A204.1 (cell line): ENCODE measurements around the gene PRPF18.

Experiments
- FAIRE-seq: peaks from 2 replicates; lab custom pipeline; 2012; peaks lifted over from hg19 to GRCh38; lab: Jason Lieb, UNC

PRPF18 gene

GRCh38 chr10:13643016-13643415 is 56.3 kb downstream of the PRPF18 start:
- FAIRE-seq = no peak

GRCh38 chr10:13644866-13645265 is 58.1 kb downstream of the PRPF18 start:
- FAIRE-seq = no peak

GRCh38 chr10:13648425-13648824 is 61.7 kb downstream of the PRPF18 start:
- no peak for FAIRE-seq

- no peak for FAIRE-seq
These were observed 63.2 kb downstream of the PRPF18 start for GRCh38 chr10:13649844-13650520.

GRCh38 chr10:13650961-13651360 is 64.2 kb downstream of the PRPF18 start:
- FAIRE-seq = no peak

- no peak for FAIRE-seq
These were observed 65.4 kb downstream of the PRPF18 start for GRCh38 chr10:13651969-13652720.

GRCh38 chr10:13652860-13653259 is 66.1 kb downstream of the PRPF18 start:
- FAIRE-seq = no peak

- FAIRE-seq = no peak
These were observed 67.5 kb downstream of the PRPF18 start for GRCh38 chr10:13654118-13654830.

- no peak for FAIRE-seq
These were observed 68.1 kb downstream of the PRPF18 start for GRCh38 chr10:13654846-13655245.

GRCh38 chr10:13656337-13657100 is 69.8 kb downstream of the PRPF18 start:
- FAIRE-seq = no peak

GRCh38 chr10:13657101-13657680 is 70.4 kb downstream of the PRPF18 start:
- FAIRE-seq = no peak

- no peak for FAIRE-seq
These were observed 71.5 kb downstream of the PRPF18 start for GRCh38 chr10:13658264-13658663.

- FAIRE-seq = no peak
These were observed 72.3 kb downstream of the PRPF18 start for GRCh38 chr10:13658871-13659685.

GRCh38 chr10:13659887-13660550 is 73.3 kb downstream of the PRPF18 start:
- no peak for FAIRE-seq

- FAIRE-seq = no peak
These were observed 73.8 kb downstream of the PRPF18 start for GRCh38 chr10:13660551-13660920.

- no peak for FAIRE-seq
These were observed 74.5 kb downstream of the PRPF18 start for GRCh38 chr10:13661256-13661655.

GRCh38 chr10:13665516-13666262 is 78.9 kb downstream of the PRPF18 start:
- FAIRE-seq = no peak

- FAIRE-seq = no peak
These were observed 81.4 kb downstream of the PRPF18 start for GRCh38 chr10:13668126-13668525.

- no peak for FAIRE-seq
These were observed 82.6 kb downstream of the PRPF18 start for GRCh38 chr10:13669182-13669855.
